DOHH2 (cell line): Measurements from ENCODE around the gene CDKN2B-AS1.

Source experiments
- H3F3A ChIP-seq: fragments of 200-600 bp; sonication (generic), shearing (Covaris generic); 2 replicates; pipeline ENCODE4 v1.6.0; 2016; ENCODE audit warnings: antibody characterized with exemption, mild to moderate bottlenecking; ENCODE audit not compliant: control insufficient read depth, insufficient read depth
- H3K27ac ChIP-seq: fragments of 200-600 bp; sonication (generic); 2 replicates; pipeline ENCODE4 v1.5.1; 2014; ENCODE audit warnings: low read depth, mild to moderate bottlenecking, low read length, moderate library complexity
- H3K27me3 ChIP-seq: fragments of 200-600 bp; sonication (generic); 2 replicates; pipeline ENCODE4 v1.6.1; 2014; ENCODE audit warnings: mild to moderate bottlenecking, low read length, mixed read lengths; ENCODE audit not compliant: control insufficient read depth
- H3K36me3 ChIP-seq: fragments of 200-600 bp; sonication (generic); 2 replicates; pipeline ENCODE4 v1.6.1; 2014; ENCODE audit warnings: mild to moderate bottlenecking, low read length, moderate library complexity, mixed read lengths; ENCODE audit not compliant: control insufficient read depth
- H3K4me1 ChIP-seq: fragments of 200-600 bp; sonication (generic); 2 replicates; pipeline ENCODE4 v1.6.1; 2014; ENCODE audit warnings: mild to moderate bottlenecking, low read length, mixed read lengths; ENCODE audit not compliant: control insufficient read depth
- H3K4me2 ChIP-seq: fragments of 200-600 bp; sonication (generic); 2 replicates; pipeline ENCODE4 v1.6.0; 2014; ENCODE audit warnings: mild to moderate bottlenecking, low read length, moderate library complexity
- H3K4me3 ChIP-seq: fragments of 200-600 bp; sonication (generic); 2 replicates; pipeline ENCODE4 v1.5.1; 2014; ENCODE audit warnings: mild to moderate bottlenecking, low read length, mixed read lengths
- H3K79me2 ChIP-seq: fragments of 200-600 bp; sonication (generic); 2 replicates; pipeline ENCODE4 v1.6.1; 2014; ENCODE audit warnings: mild to moderate bottlenecking, low read length, mixed read lengths; ENCODE audit not compliant: control insufficient read depth
- H3K9me2 ChIP-seq: fragments of 200-600 bp; sonication (generic); replicated peaks from 2 replicates; pipeline ENCODE4 v1.6.1; 2014; ENCODE audit warnings: mild to moderate bottlenecking, low read length, mixed read lengths; ENCODE audit not compliant: control insufficient read depth
- H3K9me3 ChIP-seq: fragments of 200-600 bp; sonication (generic); 2 replicates; pipeline ENCODE4 v1.6.1; 2014; ENCODE audit warnings: antibody characterized with exemption, low read length, mixed read lengths; ENCODE audit not compliant: control insufficient read depth, insufficient read depth
- H4K20me1 ChIP-seq: fragments of 200-600 bp; sonication (generic); 2 replicates; pipeline ENCODE4 v1.6.0; 2014; ENCODE audit warnings: low read depth, mild to moderate bottlenecking, antibody characterized with exemption, low read length, moderate library complexity; ENCODE audit not compliant: control insufficient read depth, insufficient read depth
- CTCF ChIP-seq: fragments of 200-600 bp; sonication (generic); IDR thresholded peaks from one replicate; pipeline ENCODE4 v1.5.1; 2014; ENCODE audit warnings: antibody characterized with exemption, mild to moderate bottlenecking, low read depth, low read length; ENCODE audit not compliant: poor library complexity, severe bottlenecking
- EZH2phosphoT487 ChIP-seq: fragments of 200-600 bp; sonication (generic); IDR thresholded peaks from 2 replicates; pipeline ENCODE4 v1.6.1; 2017; ENCODE audit warnings: borderline replicate concordance, mild to moderate bottlenecking, antibody characterized with exemption, low read length, moderate library complexity, mixed read lengths

The CDKN2B-AS1 gene

GRCh38 chr9:22052376-22052945 is 57.9 kb downstream of the CDKN2B-AS1 start:
- TF ChIP-seq CTCF (no peak), EZH2phosphoT487 (no peak)
- no peak overlapping the region for H3K4me3 ChIP-seq
- H4K20me1 ChIP-seq: no peaks in the 10 kb centered on the region
- H3K27me3 ChIP-seq: no peaks in the 10 kb centered on the region
- H3K4me2 ChIP-seq: no peak overlapping the region
- no peak overlapping the region for H3K27ac ChIP-seq
- H3K9me3 ChIP-seq: no peaks in the 10 kb centered on the region
- H3K79me2 ChIP-seq: no peaks in the 10 kb centered on the region
- no peaks in the 10 kb centered on the region for H3K9me2 ChIP-seq
- H3K4me1 ChIP-seq: no peaks in the 10 kb centered on the region
- no peaks in the 10 kb centered on the region for H3F3A ChIP-seq
- no peaks in the 10 kb centered on the region for H3K36me3 ChIP-seq

GRCh38 chr9:22053178-22053577 is 58.6 kb downstream of the CDKN2B-AS1 start:
- no peak overlapping the region for H3K27ac ChIP-seq
- no peak overlapping the region for H3K4me3 ChIP-seq
- no peaks in the 10 kb centered on the region for H4K20me1 ChIP-seq
- H3K9me3 ChIP-seq: no peaks in the 10 kb centered on the region
- no peaks in the 10 kb centered on the region for H3K27me3 ChIP-seq
- no peaks in the 10 kb centered on the region for H3K4me1 ChIP-seq
- H3F3A ChIP-seq: no peaks in the 10 kb centered on the region
- H3K9me2 ChIP-seq: no peaks in the 10 kb centered on the region
- no peaks in the 10 kb centered on the region for H3K36me3 ChIP-seq
- no peak overlapping the region for H3K4me2 ChIP-seq
- TF ChIP-seq CTCF (no peak), EZH2phosphoT487 (no peak)
- no peaks in the 10 kb centered on the region for H3K79me2 ChIP-seq

- H3K36me3 ChIP-seq: no peaks in the 10 kb centered on the region
- H3K4me2 ChIP-seq: no peak overlapping the region
- H3K27ac ChIP-seq: no peak overlapping the region
These were observed 59.5 kb downstream of the CDKN2B-AS1 start for GRCh38 chr9:22054076-22054475.

More at GRCh38 chr9:22054076-22054475, 59.5 kb downstream of the CDKN2B-AS1 start:
- H3K9me3 ChIP-seq: no peaks in the 10 kb centered on the region
- no peak for TF ChIP-seq EZH2phosphoT487
- no peak for TF ChIP-seq CTCF
- no peaks in the 10 kb centered on the region for H3F3A ChIP-seq
- H3K4me1 ChIP-seq: no peaks in the 10 kb centered on the region
- no peaks in the 10 kb centered on the region for H3K79me2 ChIP-seq
- H4K20me1 ChIP-seq: no peaks in the 10 kb centered on the region
- no peaks in the 10 kb centered on the region for H3K9me2 ChIP-seq
- H3K4me3 ChIP-seq: no peak overlapping the region
- no peaks in the 10 kb centered on the region for H3K27me3 ChIP-seq
